Measurements from ENCODE around the gene OPN4.

DNA sequence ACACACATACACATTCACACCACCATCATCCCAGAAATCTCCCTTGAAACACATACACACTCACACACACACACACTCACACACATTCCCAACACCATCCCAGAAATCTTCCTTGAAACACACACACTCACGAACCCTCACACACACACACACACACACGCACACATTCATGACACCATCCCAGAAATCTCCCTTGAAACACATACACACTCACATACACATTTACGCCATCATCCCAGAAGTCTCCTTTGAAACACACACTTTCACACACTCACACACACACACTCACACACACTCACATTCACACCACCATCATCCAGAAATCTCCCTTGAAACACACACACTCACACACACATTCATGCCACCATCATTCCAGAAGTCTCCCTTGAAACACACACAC, 360 bp upstream of the OPN4 start:
- TF ChIP-seq, protein P1, sequence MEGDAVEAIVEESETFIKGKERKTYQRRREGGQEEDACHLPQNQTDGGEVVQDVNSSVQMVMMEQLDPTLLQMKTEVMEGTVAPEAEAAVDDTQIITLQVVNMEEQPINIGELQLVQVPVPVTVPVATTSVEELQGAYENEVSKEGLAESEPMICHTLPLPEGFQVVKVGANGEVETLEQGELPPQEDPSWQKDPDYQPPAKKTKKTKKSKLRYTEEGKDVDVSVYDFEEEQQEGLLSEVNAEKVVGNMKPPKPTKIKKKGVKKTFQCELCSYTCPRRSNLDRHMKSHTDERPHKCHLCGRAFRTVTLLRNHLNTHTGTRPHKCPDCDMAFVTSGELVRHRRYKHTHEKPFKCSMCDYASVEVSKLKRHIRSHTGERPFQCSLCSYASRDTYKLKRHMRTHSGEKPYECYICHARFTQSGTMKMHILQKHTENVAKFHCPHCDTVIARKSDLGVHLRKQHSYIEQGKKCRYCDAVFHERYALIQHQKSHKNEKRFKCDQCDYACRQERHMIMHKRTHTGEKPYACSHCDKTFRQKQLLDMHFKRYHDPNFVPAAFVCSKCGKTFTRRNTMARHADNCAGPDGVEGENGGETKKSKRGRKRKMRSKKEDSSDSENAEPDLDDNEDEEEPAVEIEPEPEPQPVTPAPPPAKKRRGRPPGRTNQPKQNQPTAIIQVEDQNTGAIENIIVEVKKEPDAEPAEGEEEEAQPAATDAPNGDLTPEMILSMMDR (IDR thresholded peaks at IDR 0.05): no peak
- TF ChIP-seq MAZ (IDR thresholded peaks at IDR 0.05; ENCODE audit: borderline replicate concordance, low read depth, low read length): no peak

Data from A549 (cell line).